CD4-positive, alpha-beta T cell (primary cell): ENCODE results near the gene CFAP161. TPM values are rescaled to one million over a fixed set of nuclear protein-coding genes. Genes with fewer than 3 reads are reported as not detected.

Source experiments
- ATAC-seq: fragments of 200-7000 bp; cut with Tn5 transposase; one replicate; pipeline ENCODE4 v1.10.0; 2022; ENCODE audit warnings: mild to moderate bottlenecking; ENCODE audit not compliant: poor library complexity
- CTCF ChIA-PET: fragments of 350-600 bp; sonication (Branson Sonifier 250); formaldehyde crosslinking; loops from one replicate; lab custom pipeline; 2021; ENCODE audit warnings: antibody characterized with exemption, inconsistent platforms; lab: Charles Lee
- POLR2A ChIA-PET: fragments of 350-600 bp; sonication (Branson Sonifier 250); formaldehyde crosslinking; loops from one replicate; lab custom pipeline; 2021; ENCODE audit warnings: antibody characterized with exemption, inconsistent platforms; lab: Charles Lee
- DNase-seq, 14 experiments: peaks; one replicate each; pipeline ENCODE4 v3.0.0-alpha.2; 2013 to 2020; ENCODE audit warnings: mixed read lengths in 2 of 14
- H3K27ac ChIP-seq, 2 donors: one replicate each; pipeline versions ENCODE4 v1.5.1 to v1.7.0; 2013; ENCODE audit warnings: low read length in 2 of 2, low read depth in 1 of 2, mild to moderate bottlenecking in 1 of 2
- H3K27me3 ChIP-seq, 2 experiments: 1 replicate in 1 of 2; 2 replicates in 1 of 2; pipeline versions ENCODE4 v1.6.1 to v1.7.0; 2013; ENCODE audit warnings: low read length in 2 of 2, control low read depth in 1 of 2, mild to moderate bottlenecking in 1 of 2, moderate library complexity in 1 of 2; ENCODE audit not compliant: insufficient read depth in 2 of 2, control insufficient read depth in 1 of 2
- H3K36me3 ChIP-seq: one replicate; pipeline ENCODE4 v1.6.1; 2013; ENCODE audit warnings: low read length, control low read depth; ENCODE audit not compliant: insufficient read depth
- H3K4me1 ChIP-seq: one replicate; pipeline ENCODE4 v1.6.1; 2013; ENCODE audit warnings: low read length, control low read depth; ENCODE audit not compliant: insufficient read depth
- H3K4me3 ChIP-seq: one replicate; pipeline ENCODE4 v1.5.1; 2013; ENCODE audit warnings: mild to moderate bottlenecking, low read length, moderate library complexity
- H3K9me3 ChIP-seq, 2 experiments: 1 replicate in 1 of 2; 2 replicates in 1 of 2; pipeline versions ENCODE4 v1.6.1 to v1.7.0; 2013; ENCODE audit warnings: low read length in 2 of 2, mild to moderate bottlenecking in 2 of 2, control low read depth in 1 of 2, moderate library complexity in 1 of 2; ENCODE audit not compliant: control insufficient read depth in 1 of 2, insufficient read depth in 1 of 2
- H3K27ac Mint-ChIP-seq: one replicate; pipeline ENCODE4 v1.8.0; 2020; ENCODE audit warnings: mixed read lengths
- H3K27me3 Mint-ChIP-seq: one replicate; pipeline ENCODE4 v1.8.0; 2021; ENCODE audit warnings: mixed read lengths
- H3K36me3 Mint-ChIP-seq: one replicate; pipeline ENCODE4 v1.8.0; 2021; ENCODE audit warnings: low read depth, mixed read lengths
- H3K4me1 Mint-ChIP-seq: one replicate; pipeline ENCODE4 v1.8.0; 2021; ENCODE audit warnings: low read depth, mixed read lengths
- H3K4me3 Mint-ChIP-seq: one replicate; pipeline ENCODE4 v1.8.0; 2020; ENCODE audit warnings: mild to moderate bottlenecking, mixed read lengths
- H3K9me3 Mint-ChIP-seq: one replicate; pipeline ENCODE4 v1.8.0; 2020; ENCODE audit warnings: mixed read lengths
- CTCF ChIP-seq: fragments of 200-600 bp; IDR thresholded peaks from one replicate; pipeline ENCODE4 v1.8.0; 2022; ENCODE audit warnings: antibody characterized with exemption, mild to moderate bottlenecking
- intact Hi-C, 2 experiments: fragments of 100-400 bp; cut with DNase I in 1 of 2; cut with micrococcal nuclease in 1 of 2; formaldehyde crosslinking; loops; one replicate each; pipeline versions ENCODE4 v1.15.1 to v1.9.0; 2023 to 2025; cut with DNase I, micrococcal nuclease
- total RNA-seq, 174 experiments: library from RNA in 2 of 174; stranded (reverse) in 2 of 174; gene quantifications; one replicate each; pipeline ENCODE4 v1.2.3 and lab custom pipeline; 2021 to 2026

CFAP161 gene
- total RNA-seq, 2 experiments from 2014 or later = not detected

GRCh38 chr15:81160312-81161159 lies 26.5 kb downstream of the CFAP161 start:
- H3K27ac ChIP-seq = no peak overlapping the region
- H3K36me3 ChIP-seq = no peaks in the 10 kb centered on the region
- ChIA-PET POLR2A (no interaction called here), CTCF (no interaction called here)
- peaks cover 53% of the 10 kb centered on the region for H3K27me3 Mint-ChIP-seq
- no peaks in the 10 kb centered on the region for H3K9me3 Mint-ChIP-seq
- H3K9me3 ChIP-seq = no peaks in the 10 kb centered on the region
- no peak overlapping the region for H3K27ac Mint-ChIP-seq
- no peak for TF ChIP-seq CTCF
- H3K4me3 ChIP-seq = no peak overlapping the region
- intact Hi-C loops = no loop called here
- ATAC-seq = no peak
- no peak overlapping the region for H3K4me3 Mint-ChIP-seq
- H3K36me3 Mint-ChIP-seq = no peaks in the 10 kb centered on the region
- H3K27me3 ChIP-seq = peaks cover 0 to 2% of the 10 kb centered on the region in 2 experiments
- DNase-seq = no peak
- H3K4me1 ChIP-seq = peaks cover 16% of the 10 kb centered on the region
- peaks cover 20% of the 10 kb centered on the region for H3K4me1 Mint-ChIP-seq

- Mint-ChIP-seq H3K36me3 (no peaks in the 10 kb centered on the region), H3K4me1 (peaks cover 20% of the 10 kb centered on the region), H3K9me3 (no peaks in the 10 kb centered on the region), H3K4me3 (no peak overlapping the region), H3K27ac (no peak overlapping the region), H3K27me3 (peaks cover 53% of the 10 kb centered on the region)
- H3K4me1 ChIP-seq = peaks cover 16% of the 10 kb centered on the region
- DNase-seq = peak in 4 of 14 experiments; percentile 2 to 5 (median 4)
- no peaks in the 10 kb centered on the region for H3K9me3 ChIP-seq
- POLR2A ChIA-PET = no interaction called here
- CTCF ChIA-PET = no interaction called here
- intact Hi-C loops = no loop called here
- H3K27ac ChIP-seq = no peak overlapping the region
- peaks cover 0 to 2% of the 10 kb centered on the region in 2 experiments for H3K27me3 ChIP-seq
- TF ChIP-seq CTCF = no peak
- ATAC-seq = no peak
- H3K36me3 ChIP-seq = no peaks in the 10 kb centered on the region
- H3K4me3 ChIP-seq = no peak overlapping the region
Observed at GRCh38 chr15:81161160-81161673, 27.1 kb downstream of the CFAP161 start.

- no peaks in the 10 kb centered on the region for H3K36me3 Mint-ChIP-seq
- Histone ChIP-seq H3K4me1 (peaks cover 16% of the 10 kb centered on the region), H3K9me3 (no peaks in the 10 kb centered on the region), H3K27me3 (peaks cover 0 to 2% of the 10 kb centered on the region in 2 experiments), H3K27ac (no peak overlapping the region), H3K36me3 (no peaks in the 10 kb centered on the region), H3K4me3 (no peak overlapping the region)
- H3K27me3 Mint-ChIP-seq = peaks cover 53% of the 10 kb centered on the region
- CTCF ChIA-PET = no interaction called here
- no peaks in the 10 kb centered on the region for H3K9me3 Mint-ChIP-seq
- no peak overlapping the region for H3K4me3 Mint-ChIP-seq
- DNase-seq (no peak), ATAC-seq (no peak)
- H3K27ac Mint-ChIP-seq = no peak overlapping the region
- intact Hi-C loops = no loop called here
- POLR2A ChIA-PET = no interaction called here
- no peak for TF ChIP-seq CTCF
- peaks cover 20% of the 10 kb centered on the region for H3K4me1 Mint-ChIP-seq
Observed at GRCh38 chr15:81161851-81162250, 27.8 kb downstream of the CFAP161 start.
